BE2C (cell line): ENCODE results near the gene INPP4B.

Experiments
- DNase-seq: peaks from one replicate; pipeline ENCODE4 v3.0.0-alpha.2; 2020
- H3K27me3 ChIP-seq: fragments of 250-450 bp; sonication (Bioruptor Pico); 2 replicates; pipeline ENCODE4 v1.5.1; 2020; ENCODE audit warnings: mild to moderate bottlenecking
- H3K36me3 ChIP-seq: fragments of 250-450 bp; sonication (Bioruptor Pico); 2 replicates; pipeline ENCODE4 v1.5.1; 2020; ENCODE audit warnings: mild to moderate bottlenecking
- H3K4me1 ChIP-seq: fragments of 250-450 bp; sonication (Bioruptor Pico); 2 replicates; pipeline ENCODE4 v1.5.1; 2020
- H3K4me3 ChIP-seq: 2 replicates; pipeline ENCODE4 v1.5.1; 2011; ENCODE audit warnings: low read depth, low read length
- H3K9me3 ChIP-seq: fragments of 250-450 bp; sonication (Bioruptor Pico); 2 replicates; pipeline ENCODE4 v1.5.1; 2020
- TF ChIP-seq, protein P1 (sequence below): IDR thresholded peaks from 2 replicates; pipeline ENCODE4 v1.5.1; 2012; ENCODE audit warnings: mild to moderate bottlenecking, low read depth, low read length

Gene INPP4B

DNA sequence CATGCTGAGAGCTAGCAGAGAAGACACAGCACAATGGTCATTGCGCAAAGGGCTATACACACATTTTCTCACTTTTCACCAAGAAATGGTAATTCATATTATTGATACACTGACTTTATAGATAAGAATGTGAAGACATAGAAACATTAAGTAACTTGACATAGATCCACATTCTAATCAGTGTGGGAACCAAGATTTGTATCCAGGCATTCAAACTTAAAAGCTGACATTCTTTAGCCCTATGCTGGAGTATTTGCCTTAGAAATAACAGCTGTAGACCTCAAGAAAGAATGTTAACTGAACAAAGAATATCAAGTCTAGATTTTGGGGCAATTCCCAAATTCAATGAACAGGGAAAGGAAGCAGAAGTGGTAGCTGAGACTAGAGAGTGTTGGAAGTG lies 824.9 kb downstream of the INPP4B start:
- TF ChIP-seq, protein P1, sequence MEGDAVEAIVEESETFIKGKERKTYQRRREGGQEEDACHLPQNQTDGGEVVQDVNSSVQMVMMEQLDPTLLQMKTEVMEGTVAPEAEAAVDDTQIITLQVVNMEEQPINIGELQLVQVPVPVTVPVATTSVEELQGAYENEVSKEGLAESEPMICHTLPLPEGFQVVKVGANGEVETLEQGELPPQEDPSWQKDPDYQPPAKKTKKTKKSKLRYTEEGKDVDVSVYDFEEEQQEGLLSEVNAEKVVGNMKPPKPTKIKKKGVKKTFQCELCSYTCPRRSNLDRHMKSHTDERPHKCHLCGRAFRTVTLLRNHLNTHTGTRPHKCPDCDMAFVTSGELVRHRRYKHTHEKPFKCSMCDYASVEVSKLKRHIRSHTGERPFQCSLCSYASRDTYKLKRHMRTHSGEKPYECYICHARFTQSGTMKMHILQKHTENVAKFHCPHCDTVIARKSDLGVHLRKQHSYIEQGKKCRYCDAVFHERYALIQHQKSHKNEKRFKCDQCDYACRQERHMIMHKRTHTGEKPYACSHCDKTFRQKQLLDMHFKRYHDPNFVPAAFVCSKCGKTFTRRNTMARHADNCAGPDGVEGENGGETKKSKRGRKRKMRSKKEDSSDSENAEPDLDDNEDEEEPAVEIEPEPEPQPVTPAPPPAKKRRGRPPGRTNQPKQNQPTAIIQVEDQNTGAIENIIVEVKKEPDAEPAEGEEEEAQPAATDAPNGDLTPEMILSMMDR: no peak
- Histone ChIP-seq H3K9me3 (no peaks in the 10 kb centered on the region), H3K36me3 (no peaks in the 10 kb centered on the region), H3K27me3 (no peaks in the 10 kb centered on the region), H3K4me3 (no peak overlapping the region), H3K4me1 (no peaks in the 10 kb centered on the region)
- no peak for DNase-seq

DNA sequence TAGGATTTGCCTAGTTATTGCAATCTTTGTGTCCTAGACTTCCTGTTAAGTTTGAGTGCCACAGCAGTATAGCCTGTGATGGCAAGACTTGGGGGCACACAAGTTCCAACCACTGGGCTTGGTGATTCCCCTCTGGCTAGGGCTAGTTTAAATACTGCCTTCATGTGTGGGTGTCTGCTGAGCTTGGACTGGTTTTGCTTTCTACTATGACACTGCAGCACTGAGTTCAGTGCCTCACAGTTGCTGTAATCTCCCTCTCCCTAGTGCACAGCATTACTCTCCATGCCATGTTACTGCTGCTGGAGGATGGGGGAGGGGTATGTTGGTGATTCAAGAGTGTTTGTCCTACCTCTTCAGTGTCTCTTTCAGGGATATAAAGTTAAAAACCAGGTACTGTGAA lies 830.1 kb downstream of the INPP4B start:
- Histone ChIP-seq H3K9me3 (no peaks in the 10 kb centered on the region), H3K36me3 (no peaks in the 10 kb centered on the region), H3K4me1 (no peaks in the 10 kb centered on the region), H3K27me3 (no peaks in the 10 kb centered on the region), H3K4me3 (no peak overlapping the region)
- no peak for DNase-seq
- TF ChIP-seq, protein P1: no peak

DNA sequence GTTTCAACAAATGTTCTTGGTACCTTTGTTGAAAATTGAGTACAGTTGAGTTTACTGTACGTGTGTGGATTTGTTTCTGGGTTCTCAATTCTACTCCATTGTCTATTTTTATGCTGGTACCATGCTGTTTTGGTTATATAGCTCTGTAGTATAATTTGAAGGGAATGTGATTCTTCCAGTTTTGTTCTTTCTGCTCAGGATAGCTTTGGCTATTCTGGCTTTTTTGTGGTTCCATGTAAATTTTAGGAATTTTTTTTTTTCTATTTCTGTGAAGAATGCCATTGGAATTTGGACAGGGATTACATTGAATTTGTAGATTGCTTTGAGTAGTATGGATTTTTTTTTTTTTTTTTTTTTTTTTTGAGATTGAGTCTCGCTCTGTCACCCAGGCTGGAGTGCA lies 836.4 kb downstream of the INPP4B start:
- no peak for DNase-seq
- no peaks in the 10 kb centered on the region for H3K9me3 ChIP-seq
- H3K36me3 ChIP-seq: no peaks in the 10 kb centered on the region
- TF ChIP-seq, protein P1: no peak
- H3K27me3 ChIP-seq: no peaks in the 10 kb centered on the region
- no peaks in the 10 kb centered on the region for H3K4me1 ChIP-seq
- no peak overlapping the region for H3K4me3 ChIP-seq

DNA sequence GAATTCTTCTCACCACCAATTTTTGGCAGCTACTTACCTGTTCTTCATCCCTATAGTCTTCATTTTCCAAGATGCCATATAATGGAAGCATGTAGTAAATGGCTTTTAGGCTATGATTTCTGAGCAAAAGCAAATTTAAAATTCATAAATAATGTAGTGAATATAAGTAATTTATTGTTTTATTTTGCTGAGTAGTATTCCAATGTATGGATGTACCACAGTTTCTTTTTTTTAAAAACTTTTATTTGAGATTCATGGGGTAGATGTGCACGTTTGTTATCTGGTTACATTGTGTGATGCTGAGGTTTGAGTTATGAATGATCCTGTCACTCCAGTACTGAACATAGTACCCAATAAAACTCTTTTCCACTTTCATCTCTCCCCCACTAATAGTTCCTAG lies 840.6 kb downstream of the INPP4B start:
- Histone ChIP-seq H3K4me1 (no peaks in the 10 kb centered on the region), H3K36me3 (no peaks in the 10 kb centered on the region), H3K4me3 (no peak overlapping the region), H3K27me3 (no peaks in the 10 kb centered on the region), H3K9me3 (no peaks in the 10 kb centered on the region)
- DNase-seq: no peak
- TF ChIP-seq, protein P1: no peak

DNA sequence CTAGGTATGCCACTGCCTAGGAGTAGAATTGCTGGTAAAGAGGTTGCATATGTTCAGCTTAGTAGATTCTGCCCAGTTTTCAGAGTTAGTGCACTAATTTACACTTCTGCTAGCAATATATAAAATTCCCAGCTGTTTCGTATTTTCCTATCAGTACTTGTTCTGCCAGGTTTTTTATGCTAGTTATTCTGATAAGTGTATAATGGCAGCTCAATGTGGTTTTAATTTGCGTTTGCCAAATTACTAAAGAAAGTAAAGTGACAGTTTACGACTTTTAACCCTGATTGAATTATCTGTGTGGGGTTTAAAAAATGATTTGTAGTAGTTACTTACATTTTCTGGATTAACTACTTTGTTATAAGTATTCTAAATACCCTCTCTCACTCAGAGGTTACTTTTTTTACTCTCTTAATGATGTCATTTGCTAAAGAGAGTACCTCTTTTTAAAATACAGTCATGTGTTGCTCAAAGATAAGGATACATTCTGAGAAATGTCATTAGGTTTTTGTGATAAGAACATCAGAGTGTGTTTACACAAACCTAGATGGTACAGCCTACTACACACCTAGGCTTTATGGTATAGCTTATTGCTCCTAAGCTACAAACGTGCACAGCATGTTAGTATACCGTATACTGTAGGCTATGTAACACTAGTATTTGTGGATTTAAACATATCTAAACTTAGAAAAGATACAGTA lies 846.5 kb downstream of the INPP4B start:
- Histone ChIP-seq H3K9me3 (no peaks in the 10 kb centered on the region), H3K36me3 (no peaks in the 10 kb centered on the region)

DNA sequence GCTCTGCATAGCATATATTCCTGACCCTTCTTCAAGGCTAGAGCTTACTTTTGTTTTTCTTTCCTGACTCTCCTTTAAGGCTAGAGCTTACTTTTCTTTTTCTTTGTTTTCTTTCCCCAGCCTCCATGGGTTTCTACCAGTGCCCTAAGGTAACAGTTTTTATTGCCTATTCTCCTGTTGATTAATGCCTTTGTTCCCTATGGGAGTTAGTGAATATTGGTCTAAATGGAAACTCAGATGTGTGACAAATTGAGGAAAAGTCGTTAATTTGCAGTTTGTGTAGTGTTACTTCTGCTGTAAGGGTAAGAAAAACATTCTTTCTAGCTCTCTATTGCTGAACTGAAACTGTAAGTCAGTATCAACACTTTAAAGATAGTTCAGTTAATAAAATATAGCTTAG lies 851.0 kb downstream of the INPP4B start:
- Histone ChIP-seq H3K4me1 (no peaks in the 10 kb centered on the region), H3K36me3 (no peaks in the 10 kb centered on the region), H3K27me3 (no peaks in the 10 kb centered on the region), H3K9me3 (no peaks in the 10 kb centered on the region), H3K4me3 (no peak overlapping the region)
- TF ChIP-seq, protein P1: no peak
- DNase-seq: no peak

More for the DNA sequence above, 846.5 kb downstream of the INPP4B start:
- TF ChIP-seq, protein P1: no peak
- H3K27me3 ChIP-seq: no peaks in the 10 kb centered on the region
- no peak overlapping the region for H3K4me3 ChIP-seq
- no peaks in the 10 kb centered on the region for H3K4me1 ChIP-seq
- DNase-seq: no peak
